Keratinocyte (primary cell): ENCODE measurements around the gene ERC2. TPM values are rescaled to one million over a fixed set of nuclear protein-coding genes. Genes with fewer than 3 reads are reported as not detected.

ENCODE experiments used
- DNase-seq: peaks from one replicate; pipeline ENCODE4 v3.0.0-alpha.2; 2011; ENCODE audit warnings: low read depth, missing footprints, low spot score
- FAIRE-seq: peaks from 2 replicates; lab custom pipeline; 2011; peaks lifted over from hg19 to GRCh38; lab: Jason Lieb, UNC
- H2AFZ ChIP-seq: 2 replicates; pipeline ENCODE4 v1.6.0; 2012; ENCODE audit warnings: low read length, control low read depth, inconsistent platforms; ENCODE audit not compliant: control insufficient read depth
- H3K27ac ChIP-seq: 2 replicates; pipeline ENCODE4 v1.5.1; 2011; ENCODE audit warnings: low read length; ENCODE audit not compliant: control insufficient read depth, insufficient read depth
- H3K27me3 ChIP-seq: 3 replicates; pipeline ENCODE4 v1.6.0; 2011; ENCODE audit warnings: low read length; ENCODE audit not compliant: control insufficient read depth, insufficient read depth; ENCODE audit errors: extremely low read depth
- H3K36me3 ChIP-seq, 2 experiments: 2 replicates in 1 of 2; 3 replicates in 1 of 2; pipeline ENCODE4 v1.5.1; 2011; ENCODE audit warnings: low read length in 2 of 2, mild to moderate bottlenecking in 1 of 2; ENCODE audit not compliant: control insufficient read depth in 2 of 2, insufficient read depth in 2 of 2; ENCODE audit errors: extremely low read depth in 1 of 2
- H3K4me1 ChIP-seq: 3 replicates; pipeline ENCODE4 v1.5.1; 2011; ENCODE audit warnings: low read length; ENCODE audit not compliant: control insufficient read depth, insufficient read depth; ENCODE audit errors: extremely low read depth
- H3K4me2 ChIP-seq: 3 replicates; pipeline ENCODE4 v1.6.0; 2011; ENCODE audit warnings: low read depth, low read length; ENCODE audit not compliant: control insufficient read depth, insufficient read depth; ENCODE audit errors: extremely low read depth
- H3K4me3 ChIP-seq, 3 experiments: fragments of 200-600 bp in 1 of 3; sonication (generic) in 1 of 3; 2 replicates in 2 of 3; 3 replicates in 1 of 3; pipeline ENCODE4 v1.5.1; 2011 to 2016; ENCODE audit warnings: low read length in 3 of 3, mild to moderate bottlenecking in 3 of 3, control low read depth in 2 of 3, inconsistent platforms in 1 of 3, low read depth in 1 of 3, mixed read lengths in 1 of 3, mixed run types in 1 of 3, moderate library complexity in 1 of 3; ENCODE audit not compliant: control insufficient read depth in 2 of 3, insufficient read depth in 2 of 3; ENCODE audit errors: extremely low read depth in 1 of 3
- H3K79me2 ChIP-seq: 2 replicates; pipeline ENCODE4 v1.6.0; 2012; ENCODE audit warnings: low read length; ENCODE audit not compliant: control insufficient read depth, insufficient read depth
- H3K9ac ChIP-seq: 3 replicates; pipeline ENCODE4 v1.6.0; 2011; ENCODE audit warnings: low read length; ENCODE audit not compliant: control insufficient read depth, insufficient read depth; ENCODE audit errors: extremely low read depth
- H3K9me1 ChIP-seq: 3 replicates; pipeline ENCODE4 v1.6.0; 2011; ENCODE audit warnings: low read length; ENCODE audit not compliant: control insufficient read depth, insufficient read depth; ENCODE audit errors: extremely low read depth
- H3K9me3 ChIP-seq: 2 replicates; pipeline ENCODE4 v1.5.1; 2012; ENCODE audit warnings: low read depth, low read length; ENCODE audit not compliant: control insufficient read depth
- H4K20me1 ChIP-seq: 3 replicates; pipeline ENCODE4 v1.6.0; 2011; ENCODE audit warnings: low read length; ENCODE audit not compliant: control insufficient read depth, insufficient read depth; ENCODE audit errors: extremely low read depth
- EZH2 ChIP-seq: IDR thresholded peaks from one replicate; pipeline ENCODE4 v1.6.1; 2012; ENCODE audit warnings: inconsistent platforms, mild to moderate bottlenecking, low read length, moderate library complexity
- dilution Hi-C: fragments of 300-500 bp; cut with MboI; formaldehyde crosslinking; loops from one replicate; pipeline ENCODE4 v1.7.0; 2020; ENCODE audit warnings: low sequenced_read_pairs; ENCODE audit not compliant: extremely low pct_ligation_motif_present
- polyA plus RNA-seq, 5 experiments: library from polyadenylated mRNA; depleted of rRNA in 3 of 5; stranded (reverse) in 3 of 5; stranded (forward) in 1 of 5; unstranded in 1 of 5; fragments of >200 nt; gene quantifications; 1 replicate in 1 of 5; 2 replicates in 3 of 5; 3 replicates in 1 of 5; pipeline versions ENCODE4 v1.2.1 to v1.2.3, GENCODE V29; 2011 to 2012; ENCODE audit warnings: missing spikeins in 2 of 5, low read depth in 1 of 5, low replicate concordance in 1 of 5
- TF ChIP-seq, protein P1 (sequence below), 3 experiments: IDR thresholded peaks in 1 of 3; conservative IDR thresholded peaks in 1 of 3; optimal IDR thresholded peaks in 1 of 3; 2 replicates in 2 of 3; 3 replicates in 1 of 3; pipeline versions ENCODE3 to v1.5.1; 2011; ENCODE audit warnings: low read length in 3 of 3, mild to moderate bottlenecking in 3 of 3, moderate library complexity in 2 of 3, control low read depth in 1 of 3, inconsistent platforms in 1 of 3; ENCODE audit not compliant: insufficient read depth in 2 of 3; ENCODE audit errors: extremely low read depth in 1 of 3

ERC2 gene
- polyA plus RNA-seq, 1 donor (not counting 4 experiments of a cell fraction or from before 2014, with no cell fraction given): 0.08 TPM

DNA sequence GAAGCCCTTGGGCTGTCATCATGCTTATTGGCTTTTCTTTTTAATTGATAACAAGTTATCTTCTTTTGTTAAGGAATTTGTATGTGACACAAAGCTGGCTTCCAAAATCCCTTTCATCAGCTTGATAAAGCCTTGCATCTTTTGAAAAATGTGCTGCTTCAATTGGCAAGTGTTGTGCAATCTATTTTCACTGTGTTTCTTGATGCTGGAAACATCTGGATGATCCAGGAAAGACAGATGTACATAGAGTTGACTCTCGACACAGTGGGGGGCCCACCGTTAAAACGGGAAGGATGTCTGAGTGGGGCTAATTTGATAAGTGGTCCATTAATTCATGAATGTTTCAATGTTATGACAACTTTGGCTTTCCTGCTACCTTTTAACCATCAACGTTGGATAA is 822.8 kb downstream of the ERC2 start:
- no peak overlapping the region for H3K27ac ChIP-seq
- no peak for DNase-seq
- H3K4me1 ChIP-seq: peaks cover 9% of the 10 kb centered on the region
- no peaks in the 10 kb centered on the region for H3K36me3 ChIP-seq
- no peak overlapping the region for H3K4me2 ChIP-seq
- TF ChIP-seq, protein P1, sequence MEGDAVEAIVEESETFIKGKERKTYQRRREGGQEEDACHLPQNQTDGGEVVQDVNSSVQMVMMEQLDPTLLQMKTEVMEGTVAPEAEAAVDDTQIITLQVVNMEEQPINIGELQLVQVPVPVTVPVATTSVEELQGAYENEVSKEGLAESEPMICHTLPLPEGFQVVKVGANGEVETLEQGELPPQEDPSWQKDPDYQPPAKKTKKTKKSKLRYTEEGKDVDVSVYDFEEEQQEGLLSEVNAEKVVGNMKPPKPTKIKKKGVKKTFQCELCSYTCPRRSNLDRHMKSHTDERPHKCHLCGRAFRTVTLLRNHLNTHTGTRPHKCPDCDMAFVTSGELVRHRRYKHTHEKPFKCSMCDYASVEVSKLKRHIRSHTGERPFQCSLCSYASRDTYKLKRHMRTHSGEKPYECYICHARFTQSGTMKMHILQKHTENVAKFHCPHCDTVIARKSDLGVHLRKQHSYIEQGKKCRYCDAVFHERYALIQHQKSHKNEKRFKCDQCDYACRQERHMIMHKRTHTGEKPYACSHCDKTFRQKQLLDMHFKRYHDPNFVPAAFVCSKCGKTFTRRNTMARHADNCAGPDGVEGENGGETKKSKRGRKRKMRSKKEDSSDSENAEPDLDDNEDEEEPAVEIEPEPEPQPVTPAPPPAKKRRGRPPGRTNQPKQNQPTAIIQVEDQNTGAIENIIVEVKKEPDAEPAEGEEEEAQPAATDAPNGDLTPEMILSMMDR (optimal IDR thresholded peaks at IDR 0.05 in 1 of 3, IDR thresholded peaks at IDR 0.05 in 1 of 3, conservative IDR thresholded peaks at IDR 0.05 in 1 of 3; ENCODE audit: extremely low read depth in 1 of 3, insufficient read depth in 2 of 3, low read length in 3 of 3): no peak
- TF ChIP-seq EZH2: no peak
- no peaks in the 10 kb centered on the region for H3K79me2 ChIP-seq
- dilution Hi-C loops: no loop called here
- no peak for FAIRE-seq
- no peaks in the 10 kb centered on the region for H3K9me3 ChIP-seq
- H3K9me1 ChIP-seq: no peaks in the 10 kb centered on the region
- no peaks in the 10 kb centered on the region for H3K27me3 ChIP-seq
- no peak overlapping the region for H2AFZ ChIP-seq
- no peak overlapping the region for H3K4me3 ChIP-seq
- H3K9ac ChIP-seq: no peak overlapping the region
- H4K20me1 ChIP-seq: no peaks in the 10 kb centered on the region

DNA sequence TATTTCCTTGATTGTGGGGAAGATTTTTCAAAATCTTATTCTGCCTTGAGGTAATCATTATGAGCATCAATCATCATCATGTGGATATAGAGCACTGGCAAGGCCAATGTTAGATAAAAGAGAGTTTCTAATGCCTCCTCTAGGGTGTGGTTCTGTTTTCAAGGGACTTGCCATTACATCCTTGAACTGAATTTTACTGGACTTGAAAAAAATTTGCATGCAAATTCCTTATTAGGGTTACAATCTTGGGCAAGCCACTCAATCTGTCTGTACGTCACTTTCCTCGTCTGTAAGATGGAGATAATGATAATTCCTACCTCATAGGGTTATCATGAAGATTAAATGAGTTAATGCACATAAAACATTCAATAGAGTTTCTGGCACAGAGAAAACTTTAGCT is 825.0 kb downstream of the ERC2 start:
- no peak for DNase-seq
- Histone ChIP-seq H3K9ac (no peak overlapping the region), H3K4me1 (peaks cover 21% of the 10 kb centered on the region), H3K36me3 (no peaks in the 10 kb centered on the region), H3K9me3 (no peaks in the 10 kb centered on the region), H3K79me2 (no peaks in the 10 kb centered on the region), H3K9me1 (no peaks in the 10 kb centered on the region), H3K27me3 (no peaks in the 10 kb centered on the region), H2AFZ (no peak overlapping the region), H3K4me3 (no peak overlapping the region), H4K20me1 (no peaks in the 10 kb centered on the region), H3K27ac (no peak overlapping the region), H3K4me2 (no peak overlapping the region)
- no peak for FAIRE-seq
- TF ChIP-seq, protein P1 (optimal IDR thresholded peaks at IDR 0.05 in 1 of 3, IDR thresholded peaks at IDR 0.05 in 1 of 3, conservative IDR thresholded peaks at IDR 0.05 in 1 of 3; ENCODE audit: extremely low read depth in 1 of 3, insufficient read depth in 2 of 3, low read length in 3 of 3): no peak
- no peak for TF ChIP-seq EZH2
- dilution Hi-C loops: no loop called here
